Uterus (tissue), 4 donors: ENCODE data around the gene SP8. TPM values are rescaled to one million over a fixed set of nuclear protein-coding genes. Genes with fewer than 3 reads are reported as not detected.
A peak's percentile ranks its signal among the peaks of the same experiment; 100 is the strongest.

Experiments
- DNase-seq, 2 donors: peaks; one replicate each; pipeline ENCODE4 v3.0.0-alpha.2; 2019 to 2020
- H3K27ac ChIP-seq, 2 donors: fragments of 200-600 bp; sonication (generic); 1 replicate in 1 of 2; 2 replicates in 1 of 2; pipeline ENCODE4 v1.5.1; 2016 to 2018
- H3K27me3 ChIP-seq, 2 donors: fragments of 200-600 bp; sonication (generic); one replicate each; pipeline ENCODE4 v1.5.1; 2018 to 2019; ENCODE audit warnings: control low read depth in 1 of 2
- H3K36me3 ChIP-seq, 2 donors: fragments of 200-600 bp; sonication (generic); one replicate each; pipeline ENCODE4 v1.5.1; 2019; ENCODE audit warnings: control low read depth in 1 of 2
- H3K4me1 ChIP-seq, 2 donors: fragments of 200-600 bp; sonication (generic); one replicate each; pipeline ENCODE4 v1.5.1; 2018 to 2019; ENCODE audit warnings: control low read depth in 1 of 2
- H3K4me3 ChIP-seq, 2 donors: fragments of 200-600 bp; sonication (generic); 1 replicate in 1 of 2; 2 replicates in 1 of 2; pipeline ENCODE4 v1.5.1; 2018 to 2019; ENCODE audit warnings: mild to moderate bottlenecking in 1 of 2
- H3K9me3 ChIP-seq, 2 donors: fragments of 200-600 bp; sonication (generic); one replicate each; pipeline ENCODE4 v1.5.1; 2019; ENCODE audit warnings: control low read depth in 1 of 2
- POLR2A ChIP-seq, 2 donors: fragments of 450-650 bp; IDR thresholded peaks; one replicate each; pipeline ENCODE4 v1.6.1; 2016; ENCODE audit warnings: antibody characterized with exemption in 2 of 2, mild to moderate bottlenecking in 1 of 2, moderate library complexity in 1 of 2
- intact Hi-C: fragments of 100-400 bp; cut with DNase I; formaldehyde crosslinking; loops from one replicate; pipeline ENCODE4 v1.15.1; 2023; ENCODE audit warnings: low total_unique reads
- total RNA-seq, 4 donors: library from RNA; depleted of rRNA in 3 of 4; stranded (reverse); fragments of >200 nt in 3 of 4; gene quantifications; one replicate each; pipeline versions ENCODE4 v1.1.0 to v1.2.4, GENCODE V29; 2014 to 2023
- TF ChIP-seq, protein P1 (sequence below), 4 experiments: fragments of 200-600 bp in 2 of 4; fragments of 450-650 bp in 2 of 4; sonication (generic) in 2 of 4; IDR thresholded peaks; one replicate each; pipeline ENCODE4 v1.5.1; 2016 to 2019; ENCODE audit warnings: antibody characterized with exemption in 4 of 4, mild to moderate bottlenecking in 2 of 4, moderate library complexity in 1 of 4
- donor health status: DM: yes; HTN: yes; CAD: no.

SP8 gene
- total RNA-seq, 4 donors from 2014 or later = not detected

- TF ChIP-seq POLR2A (IDR thresholded peaks at IDR 0.05) = no peak
- TF ChIP-seq, protein P1, sequence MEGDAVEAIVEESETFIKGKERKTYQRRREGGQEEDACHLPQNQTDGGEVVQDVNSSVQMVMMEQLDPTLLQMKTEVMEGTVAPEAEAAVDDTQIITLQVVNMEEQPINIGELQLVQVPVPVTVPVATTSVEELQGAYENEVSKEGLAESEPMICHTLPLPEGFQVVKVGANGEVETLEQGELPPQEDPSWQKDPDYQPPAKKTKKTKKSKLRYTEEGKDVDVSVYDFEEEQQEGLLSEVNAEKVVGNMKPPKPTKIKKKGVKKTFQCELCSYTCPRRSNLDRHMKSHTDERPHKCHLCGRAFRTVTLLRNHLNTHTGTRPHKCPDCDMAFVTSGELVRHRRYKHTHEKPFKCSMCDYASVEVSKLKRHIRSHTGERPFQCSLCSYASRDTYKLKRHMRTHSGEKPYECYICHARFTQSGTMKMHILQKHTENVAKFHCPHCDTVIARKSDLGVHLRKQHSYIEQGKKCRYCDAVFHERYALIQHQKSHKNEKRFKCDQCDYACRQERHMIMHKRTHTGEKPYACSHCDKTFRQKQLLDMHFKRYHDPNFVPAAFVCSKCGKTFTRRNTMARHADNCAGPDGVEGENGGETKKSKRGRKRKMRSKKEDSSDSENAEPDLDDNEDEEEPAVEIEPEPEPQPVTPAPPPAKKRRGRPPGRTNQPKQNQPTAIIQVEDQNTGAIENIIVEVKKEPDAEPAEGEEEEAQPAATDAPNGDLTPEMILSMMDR (IDR thresholded peaks at IDR 0.05) = no peak
- no peaks in the 10 kb centered on the region for H3K9me3 ChIP-seq
- no peak for DNase-seq
- H3K27ac ChIP-seq = no peak overlapping the region
- H3K36me3 ChIP-seq = no peaks in the 10 kb centered on the region
- no peaks in the 10 kb centered on the region for H3K4me1 ChIP-seq
- H3K27me3 ChIP-seq = no peaks in the 10 kb centered on the region
- H3K4me3 ChIP-seq = no peak overlapping the region
- intact Hi-C loops = no loop called here
These were observed 29.8 kb upstream of the SP8 start for GRCh38 chr7:20816372-20816959.

- no peaks in the 10 kb centered on the region for H3K9me3 ChIP-seq
- peaks cover 0 to 16% of the 10 kb centered on the region in 2 donors for H3K27me3 ChIP-seq
- H3K27ac ChIP-seq = no peak overlapping the region
- H3K36me3 ChIP-seq = no peaks in the 10 kb centered on the region
- TF ChIP-seq POLR2A (IDR thresholded peaks at IDR 0.05) = no peak
- TF ChIP-seq, protein P1 (IDR thresholded peaks at IDR 0.05) = no peak
- no peak overlapping the region for H3K4me3 ChIP-seq
- intact Hi-C loops = no loop called here
- no peak for DNase-seq
- H3K4me1 ChIP-seq = no peaks in the 10 kb centered on the region
These were observed 17.7 kb upstream of the SP8 start for GRCh38 chr7:20804345-20804744.

DNA sequence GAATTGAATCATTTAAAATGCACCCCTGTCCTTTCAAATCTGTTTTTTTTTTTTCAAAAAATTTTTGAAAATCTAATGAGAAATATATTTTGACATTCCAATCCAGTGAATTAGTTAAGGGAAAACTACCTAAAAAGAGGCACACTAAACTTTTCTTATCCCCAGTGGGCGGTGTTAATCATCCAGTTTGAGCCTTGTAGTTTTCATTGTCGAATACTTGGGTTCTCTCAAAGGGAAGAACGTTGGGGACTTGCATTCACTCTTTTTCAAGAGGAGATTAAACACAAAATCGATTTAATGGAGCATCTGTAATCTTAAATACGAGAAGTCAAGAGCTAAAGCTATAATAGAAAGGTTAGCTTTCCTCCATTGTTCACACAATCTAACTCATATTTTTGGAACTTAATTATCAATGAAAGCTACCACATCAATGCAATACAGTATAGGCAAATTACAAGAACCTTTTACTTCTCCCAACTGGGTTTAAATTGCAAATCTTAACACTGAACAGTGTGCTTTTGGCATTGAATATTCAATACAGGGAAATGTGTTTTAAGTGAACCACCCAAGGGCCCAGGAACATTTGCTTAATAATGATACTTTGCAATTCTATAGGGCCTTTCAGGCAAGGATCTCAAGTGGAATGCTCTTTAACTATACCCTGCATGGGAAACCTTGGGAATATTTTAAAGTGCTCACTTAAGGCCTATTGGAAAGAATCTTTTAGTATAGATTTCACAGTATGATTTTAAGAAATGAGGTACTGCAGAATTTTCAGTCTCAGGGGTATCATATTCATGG, 13.1 kb upstream of the SP8 start:
- no peak for DNase-seq
- Histone ChIP-seq H3K4me1 (peaks cover 0 to 7% of the 10 kb centered on the region in 2 donors), H3K27me3 (peaks cover 20 to 46% of the 10 kb centered on the region in 2 donors), H3K4me3 (no peak overlapping the region), H3K9me3 (no peaks in the 10 kb centered on the region), H3K36me3 (no peaks in the 10 kb centered on the region), H3K27ac (no peak overlapping the region)
- TF ChIP-seq POLR2A (IDR thresholded peaks at IDR 0.05) = no peak
- TF ChIP-seq, protein P1 (IDR thresholded peaks at IDR 0.05) = no peak
- intact Hi-C loops = no loop called here

DNA sequence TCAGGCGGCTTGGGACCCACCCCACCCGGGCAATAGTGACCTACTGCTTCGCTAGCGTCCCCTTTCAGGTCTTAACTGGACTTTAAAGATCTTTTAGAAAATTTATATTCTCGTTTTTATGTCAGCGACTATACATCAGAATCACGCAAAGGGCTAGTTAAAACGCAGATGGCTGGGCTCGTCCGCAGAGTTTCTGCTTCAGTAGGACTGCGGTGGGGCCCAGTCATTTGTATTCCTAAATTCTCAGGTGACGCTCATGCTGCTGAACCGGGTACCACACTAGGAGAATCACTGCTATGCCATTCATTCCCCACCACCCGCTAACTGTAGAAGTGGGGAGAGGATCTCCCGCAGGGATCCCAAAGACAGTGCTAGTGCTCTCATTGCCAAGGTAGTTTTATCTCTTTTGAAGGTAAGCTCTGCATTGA, 12.0 kb upstream of the SP8 start:
- no peak for TF ChIP-seq POLR2A (IDR thresholded peaks at IDR 0.05)
- TF ChIP-seq, protein P1 (IDR thresholded peaks at IDR 0.05) = no peak
- intact Hi-C loops = no loop called here
- no peak overlapping the region for H3K27ac ChIP-seq
- H3K27me3 ChIP-seq = peaks cover 20 to 56% of the 10 kb centered on the region in 2 donors
- no peak overlapping the region for H3K4me3 ChIP-seq
- H3K9me3 ChIP-seq = no peaks in the 10 kb centered on the region
- no peaks in the 10 kb centered on the region for H3K36me3 ChIP-seq
- peaks cover 0 to 7% of the 10 kb centered on the region in 2 donors for H3K4me1 ChIP-seq
- no peak for DNase-seq

DNA sequence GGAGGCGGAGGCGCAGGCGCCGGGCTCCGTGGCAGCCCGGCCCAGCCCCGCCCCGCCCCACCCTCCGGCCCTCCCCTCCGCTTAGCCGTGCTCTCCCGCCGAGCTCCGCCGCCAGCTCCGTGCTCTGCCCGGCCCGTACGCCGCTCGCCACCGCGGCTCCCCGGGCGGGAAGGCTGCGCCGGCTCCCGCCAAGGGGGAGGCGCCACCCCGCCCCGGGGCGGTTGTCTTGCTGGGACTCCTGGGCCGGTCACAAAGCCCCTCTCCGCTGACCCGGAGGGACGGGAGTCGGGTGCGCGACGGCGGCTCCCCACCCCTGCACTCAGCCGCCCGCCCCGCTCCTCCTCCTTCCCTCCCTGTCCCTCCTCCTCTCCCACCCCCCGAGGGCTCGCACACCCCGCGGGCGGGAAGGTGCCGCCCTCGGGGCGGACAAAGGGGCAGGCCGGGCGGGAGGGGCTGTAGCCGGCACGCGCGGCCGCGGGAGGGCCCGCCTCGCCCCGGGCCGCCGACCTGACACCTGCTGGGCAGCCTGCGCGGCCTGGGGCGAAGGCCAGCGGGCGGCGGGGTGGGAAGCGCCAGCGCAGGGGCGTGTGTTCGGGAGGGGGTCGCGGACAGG, 11.5 kb upstream of the SP8 start:
- intact Hi-C loops = no loop called here
- DNase-seq = no peak
- TF ChIP-seq, protein P1 (IDR thresholded peaks at IDR 0.05) = no peak
- TF ChIP-seq POLR2A (IDR thresholded peaks at IDR 0.05) = no peak
- peak overlapping the region in 1 of 2 donors; percentile 43 for H3K4me3 ChIP-seq
- no peaks in the 10 kb centered on the region for H3K36me3 ChIP-seq
- no peak overlapping the region for H3K27ac ChIP-seq
- no peaks in the 10 kb centered on the region for H3K9me3 ChIP-seq
- peaks cover 20 to 62% of the 10 kb centered on the region in 2 donors for H3K27me3 ChIP-seq
- H3K4me1 ChIP-seq = peaks cover 0 to 7% of the 10 kb centered on the region in 2 donors
